RPMI8226 (cell line): ENCODE data around the gene KIF26B.
A peak's percentile ranks its signal among the peaks of the same experiment; 100 is the strongest.

ENCODE experiments used
- DNase-seq: peaks from one replicate; pipeline ENCODE4 v3.0.0-alpha.2; 2015

The KIF26B gene

GRCh38 chr1:245211035-245211749 is 56.4 kb downstream of the KIF26B start:
- no peak for DNase-seq

GRCh38 chr1:245211761-245212160 is 57.0 kb downstream of the KIF26B start:
- no peak for DNase-seq

- DNase-seq, result no peak
Measured at GRCh38 chr1:245212221-245212710, 57.5 kb downstream of the KIF26B start.

- DNase-seq, result no peak
Measured at GRCh38 chr1:245213066-245213831, 58.5 kb downstream of the KIF26B start.

GRCh38 chr1:245215071-245215470 is 60.3 kb downstream of the KIF26B start:
- no peak for DNase-seq

- DNase-seq, result no peak
Measured at GRCh38 chr1:245216366-245217115, 61.8 kb downstream of the KIF26B start.

GRCh38 chr1:245217853-245218608 is 63.2 kb downstream of the KIF26B start:
- no peak for DNase-seq

- no peak for DNase-seq
Measured at GRCh38 chr1:245220381-245220985, 65.7 kb downstream of the KIF26B start.

- no peak for DNase-seq
Measured at GRCh38 chr1:245221805-245222204, 67.0 kb downstream of the KIF26B start.

- no peak for DNase-seq
Measured at GRCh38 chr1:245222931-245223595, 68.3 kb downstream of the KIF26B start.

GRCh38 chr1:245225322-245226202 is 70.8 kb downstream of the KIF26B start:
- DNase-seq, result peak; percentile 38

- DNase-seq, result no peak
Measured at GRCh38 chr1:245226203-245226499, 71.4 kb downstream of the KIF26B start.

- no peak for DNase-seq
Measured at GRCh38 chr1:245229051-245229450, 74.3 kb downstream of the KIF26B start.

- no peak for DNase-seq
Measured at GRCh38 chr1:245232931-245233330, 78.1 kb downstream of the KIF26B start.

- DNase-seq, result no peak
Measured at GRCh38 chr1:245234217-245235081, 79.7 kb downstream of the KIF26B start.

GRCh38 chr1:245235156-245235555 is 80.4 kb downstream of the KIF26B start:
- DNase-seq, result no peak

GRCh38 chr1:245240648-245241165 is 85.9 kb downstream of the KIF26B start:
- no peak for DNase-seq

GRCh38 chr1:245241526-245242130 is 86.8 kb downstream of the KIF26B start:
- DNase-seq, result no peak

- no peak for DNase-seq
Measured at GRCh38 chr1:245242989-245243388, 88.2 kb downstream of the KIF26B start.
